Measurements from ENCODE around the gene LTBP4.

- TF ChIP-seq POLR2AphosphoS5 (IDR thresholded peaks at IDR 0.05; ENCODE audit: low read depth, low read length) (no peak), POLR2A (IDR thresholded peaks at IDR 0.05; ENCODE audit: low read depth, low read length) (no peak), PAX5 (IDR thresholded peaks at IDR 0.05; ENCODE audit: insufficient read depth, low read length, severe bottlenecking) (no peak), TAF1 (IDR thresholded peaks at IDR 0.05; ENCODE audit: low read depth, low read length) (no peak), SPI1 (IDR thresholded peaks at IDR 0.05; ENCODE audit: low read depth, low read length) (no peak)
These were observed 1.9 kb downstream of the LTBP4 start for GRCh38 chr19:40603071-40603388.
